NCI-H748 (cell line): ENCODE results near the gene TMEM163.

ENCODE experiments used
- DNase-seq: peaks from one replicate; lab custom pipeline; 2025; ENCODE audit not compliant: unreplicated experiment; lab: John Stamatoyannopoulos, UW

Gene TMEM163

DNA sequence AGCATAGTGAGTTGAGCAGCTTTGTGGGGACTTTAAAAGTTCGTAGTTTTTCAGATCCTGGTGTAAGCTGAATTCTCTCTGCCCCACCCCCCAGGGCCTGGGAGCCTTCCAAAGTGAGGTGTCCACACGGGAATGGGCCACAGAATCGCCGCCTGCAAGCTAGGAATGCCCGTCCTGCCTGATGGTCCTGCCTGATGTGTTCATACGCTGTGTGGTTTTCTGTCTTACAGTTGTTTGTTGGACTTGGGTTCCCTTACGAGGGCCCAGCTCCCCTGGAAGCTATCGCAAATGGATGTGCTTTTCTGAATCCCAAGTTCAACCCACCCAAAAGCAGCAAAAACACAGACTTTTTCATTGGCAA, 306.2 kb downstream of the TMEM163 start:
- DNase-seq = no peak

DNA sequence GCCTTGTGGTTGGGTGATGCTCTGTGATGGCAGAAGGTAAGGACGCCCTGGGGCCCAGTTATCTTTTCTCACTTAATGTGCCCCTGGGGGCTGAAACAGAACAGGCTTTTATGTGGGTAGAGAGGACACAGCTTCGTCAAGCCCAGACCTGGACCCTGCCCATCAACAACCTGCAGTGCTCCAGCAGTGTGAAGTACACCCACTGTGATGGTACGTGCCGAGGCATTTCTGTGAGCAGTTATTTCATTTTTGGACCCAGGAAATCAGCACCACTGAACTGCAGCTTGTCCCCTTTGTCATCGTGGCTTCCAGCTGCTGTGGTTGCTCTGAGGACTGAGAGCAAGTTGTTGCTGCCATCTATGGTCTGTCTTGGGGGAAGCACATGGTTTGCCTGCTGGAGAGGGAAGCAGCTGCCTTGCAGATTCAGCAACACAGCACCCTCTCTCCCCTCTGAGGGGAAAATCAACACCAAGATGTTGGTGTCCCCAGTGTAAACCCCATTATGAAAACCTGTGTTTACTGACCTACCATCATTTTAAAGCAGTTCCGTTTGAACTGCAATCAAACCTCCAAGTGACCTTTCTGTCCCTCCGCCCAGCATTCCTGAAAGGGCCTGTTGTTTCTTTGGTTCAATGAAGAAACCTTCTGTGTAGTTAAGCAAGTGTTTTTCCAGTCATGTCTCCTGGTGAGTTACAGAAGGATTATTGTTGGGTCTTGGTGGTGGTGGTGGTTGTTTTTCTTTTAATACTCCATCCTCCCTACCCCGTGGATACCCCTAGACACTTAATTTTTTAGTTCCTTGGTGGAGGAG, 306.8 kb downstream of the TMEM163 start:
- peak; percentile 66 for DNase-seq

DNA sequence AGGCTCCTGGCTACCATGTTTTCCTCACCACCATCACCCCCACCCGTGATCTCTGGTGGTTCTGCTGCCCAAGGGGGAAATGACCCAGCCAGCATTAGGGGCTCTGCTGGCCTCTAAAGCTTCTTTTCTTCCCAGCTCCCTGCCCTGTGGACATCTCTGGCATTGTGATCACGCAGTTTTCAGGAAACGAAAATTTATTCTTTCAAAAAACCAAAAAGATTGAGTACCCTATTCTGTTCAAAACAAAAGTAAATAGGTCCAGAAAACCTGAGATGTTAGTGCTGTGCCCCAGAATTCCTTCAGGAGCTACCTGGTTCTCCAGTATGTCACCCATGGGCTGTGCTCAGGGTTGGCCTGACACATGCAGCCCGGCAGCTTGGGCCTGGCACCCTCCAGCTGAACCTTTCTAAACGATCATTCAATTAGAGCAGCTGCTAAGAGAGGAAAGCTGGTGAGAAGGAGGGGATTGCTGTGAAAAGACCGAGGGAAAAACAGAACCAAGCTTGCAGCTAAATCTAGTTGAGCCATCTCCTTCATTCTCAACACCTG, 307.4 kb downstream of the TMEM163 start:
- DNase-seq = peak; percentile 8

DNA sequence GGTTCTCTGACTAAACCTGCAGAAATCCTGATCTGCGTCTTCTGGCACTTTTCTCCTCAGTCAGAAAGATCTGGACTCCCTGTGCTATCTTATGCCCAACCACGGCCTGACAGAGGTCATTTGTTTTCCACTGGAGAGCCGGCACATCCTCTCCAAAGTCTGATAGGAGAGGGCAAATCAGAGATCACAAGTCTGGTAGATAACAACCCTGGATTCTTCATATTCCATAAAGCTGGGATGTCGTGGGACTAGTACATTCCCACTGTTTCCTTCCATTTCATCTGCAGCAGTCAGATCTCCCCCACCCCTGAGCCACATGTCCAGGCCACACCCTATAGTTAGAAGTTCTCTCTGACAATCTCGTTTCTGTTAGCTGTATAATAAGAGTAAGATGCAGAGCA, 308.0 kb downstream of the TMEM163 start:
- no peak for DNase-seq

DNA sequence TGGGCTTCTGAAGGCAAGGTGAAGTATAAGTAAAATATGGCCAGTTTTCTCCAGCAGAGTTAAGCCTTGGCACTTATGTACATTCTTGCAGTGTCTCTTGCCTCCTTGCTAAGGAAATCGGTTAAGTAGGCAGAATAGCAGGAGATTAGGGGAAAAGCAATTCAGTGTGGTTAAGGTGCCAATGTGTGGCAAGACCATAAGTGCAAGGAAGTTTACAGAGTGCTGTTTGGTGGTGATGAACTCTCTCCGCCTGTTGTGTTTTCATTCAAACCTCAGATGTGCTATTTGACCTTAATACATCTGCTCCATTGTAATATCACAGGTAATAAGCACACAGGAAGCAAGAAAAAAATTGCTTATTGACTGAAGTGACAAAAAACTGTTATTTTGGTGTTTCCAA, 308.8 kb downstream of the TMEM163 start:
- no peak for DNase-seq

DNA sequence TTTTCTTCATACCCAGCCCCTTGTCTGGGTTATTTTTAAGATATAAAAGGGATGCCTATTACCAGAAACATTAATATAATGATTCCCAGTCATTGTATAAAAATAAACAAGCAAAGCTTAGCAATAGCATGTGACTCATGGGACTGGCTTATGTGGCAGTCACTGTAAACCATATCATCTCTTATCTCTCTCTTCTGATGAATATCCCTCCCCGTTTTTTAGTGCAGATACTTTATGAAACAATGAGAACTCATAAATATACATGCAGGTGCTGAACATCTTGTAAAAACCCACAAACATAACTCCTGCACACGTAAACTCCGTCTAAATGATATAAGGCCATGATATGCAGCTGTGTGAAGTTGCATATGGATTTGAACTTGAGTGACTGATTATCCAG, 310.0 kb downstream of the TMEM163 start:
- DNase-seq = no peak

DNA sequence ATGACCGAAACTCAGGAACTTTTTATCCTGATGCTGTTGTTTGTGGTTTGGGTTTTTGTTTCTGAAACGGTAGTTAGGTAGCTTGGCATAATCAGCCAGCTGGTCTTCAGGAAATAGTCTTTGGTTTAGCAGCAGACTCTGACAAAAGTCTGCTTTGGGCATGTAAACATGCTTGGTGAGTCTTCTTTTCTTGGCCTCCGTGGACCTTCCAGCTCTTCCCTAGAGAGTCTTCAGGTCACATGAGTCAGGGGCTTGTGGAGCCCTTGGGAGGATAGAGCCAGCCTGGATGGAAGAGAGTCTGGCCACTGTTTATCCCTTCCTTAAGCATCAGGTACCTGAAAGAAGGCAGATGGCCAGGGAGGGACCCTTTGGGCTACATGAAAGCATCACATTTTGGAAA, 310.4 kb downstream of the TMEM163 start:
- DNase-seq = no peak

DNA sequence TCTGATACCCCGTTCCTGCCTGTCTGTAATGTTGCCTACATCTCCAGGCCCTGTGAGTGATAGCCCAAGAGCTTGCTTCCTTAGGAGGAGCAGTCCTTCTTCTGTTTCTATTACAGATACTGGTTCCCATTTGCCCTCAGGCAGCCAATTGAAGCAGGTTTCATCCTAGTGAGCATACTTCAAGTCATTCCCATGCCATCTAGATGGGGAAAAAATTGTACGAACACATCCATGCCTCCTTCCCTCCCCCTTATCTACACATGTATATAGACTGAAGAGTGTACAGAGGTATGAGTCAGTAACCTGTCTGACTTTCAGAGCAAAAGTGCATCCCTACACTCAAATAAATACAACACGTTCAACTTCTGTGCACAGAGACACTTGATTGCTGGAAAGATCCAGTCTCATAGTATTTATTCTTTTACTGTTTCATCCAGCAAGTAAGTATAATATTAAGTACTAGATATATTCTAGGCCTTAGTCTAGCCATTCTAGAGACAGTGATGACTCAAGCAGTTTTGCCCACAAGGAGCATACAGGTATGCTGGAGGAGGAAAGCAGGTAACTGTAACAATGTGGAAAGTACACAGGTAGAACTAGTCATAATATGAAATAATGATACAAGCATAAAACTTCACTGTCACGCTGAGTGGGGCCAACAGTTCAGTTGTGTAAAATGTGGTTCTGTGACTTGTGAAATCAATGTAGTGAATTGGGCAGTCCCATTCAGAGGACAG, 311.5 kb downstream of the TMEM163 start:
- no peak for DNase-seq

DNA sequence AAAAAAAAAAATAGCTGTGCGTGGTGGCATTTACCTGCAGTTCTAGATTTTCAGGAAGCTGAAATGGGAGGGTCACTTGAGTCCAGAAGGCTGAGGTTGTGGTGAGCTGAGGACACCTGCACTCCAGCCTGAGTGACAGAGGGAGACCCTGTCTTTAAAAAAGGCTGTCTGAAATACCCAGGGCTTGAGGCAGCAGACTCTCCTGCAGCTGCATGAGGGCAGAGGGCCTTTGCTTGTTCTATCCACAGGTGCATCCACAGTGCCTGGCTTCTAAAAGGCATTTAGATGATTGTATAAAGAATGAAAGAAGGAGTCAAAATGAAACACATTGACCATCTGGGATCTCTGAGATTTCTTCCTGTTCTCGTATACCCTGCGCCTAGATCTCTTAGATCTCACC, 312.1 kb downstream of the TMEM163 start:
- no peak for DNase-seq

DNA sequence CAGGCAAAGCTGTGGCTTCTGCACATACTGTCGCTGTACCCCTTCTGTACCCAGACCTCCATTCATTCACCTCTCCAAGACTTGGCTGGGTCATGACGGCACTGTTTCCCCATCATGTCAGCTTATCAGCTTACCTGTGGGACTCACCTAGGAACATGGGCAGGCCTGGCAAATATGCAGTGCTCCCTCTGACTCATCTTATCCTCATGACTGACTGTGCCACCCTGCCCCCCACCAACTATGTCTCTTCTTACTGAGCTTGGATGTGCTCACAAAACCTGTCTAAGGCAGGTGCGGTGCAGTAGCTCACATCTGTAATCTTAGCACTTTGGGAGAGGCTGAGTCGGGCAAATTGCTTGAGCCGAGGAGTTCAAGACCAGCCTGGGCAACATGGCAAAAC, 312.5 kb downstream of the TMEM163 start:
- DNase-seq = no peak
